ENCODE data around the gene CCDC15.

Gene CCDC15

GRCh38 chr11:125063429-125064043, 109.5 kb downstream of the CCDC15 start:
- H3K4me3 ChIP-seq (ENCODE audit: low read length) = peak overlapping the region; percentile 55
- TF ChIP-seq CTCF (IDR thresholded peaks at IDR 0.05; ENCODE audit: insufficient read depth, low read depth, low read length, missing control alignments) = no peak
- no peak for DNase-seq (ENCODE audit: low read depth)

DNA sequence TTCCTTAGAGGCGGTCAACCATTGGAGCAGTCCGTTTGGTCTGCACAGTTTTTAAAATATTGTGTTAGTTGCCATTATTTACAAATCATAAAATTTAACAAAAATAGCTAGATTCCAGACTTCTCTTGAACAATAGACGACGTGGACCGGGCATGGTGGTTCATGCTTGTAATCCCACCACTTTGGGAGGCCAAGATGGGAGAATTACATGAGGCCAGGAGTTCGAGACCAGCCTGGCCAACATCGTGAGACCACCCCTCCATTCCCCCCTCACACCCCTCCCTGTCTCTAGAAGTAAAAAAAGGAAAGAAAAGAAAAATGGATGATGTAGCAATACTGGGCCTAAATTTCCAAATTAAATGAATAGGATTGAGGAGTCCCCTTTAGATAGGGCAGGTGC, 110.1 kb downstream of the CCDC15 start:
- no peak for DNase-seq (ENCODE audit: low read depth)
- TF ChIP-seq CTCF (IDR thresholded peaks at IDR 0.05; ENCODE audit: insufficient read depth, low read depth, low read length, missing control alignments) = no peak
- peak overlapping the region; percentile 55 for H3K4me3 ChIP-seq (ENCODE audit: low read length)

- no peak for DNase-seq (ENCODE audit: low read depth)
- TF ChIP-seq CTCF (IDR thresholded peaks at IDR 0.05; ENCODE audit: insufficient read depth, low read depth, low read length, missing control alignments) = no peak
- no peak overlapping the region for H3K4me3 ChIP-seq (ENCODE audit: low read length)
Observed at GRCh38 chr11:125068368-125068767, 114.4 kb downstream of the CCDC15 start.

- no peak overlapping the region for H3K4me3 ChIP-seq (ENCODE audit: low read length)
- no peak for DNase-seq (ENCODE audit: low read depth)
- no peak for TF ChIP-seq CTCF (IDR thresholded peaks at IDR 0.05; ENCODE audit: insufficient read depth, low read depth, low read length, missing control alignments)
Observed at GRCh38 chr11:125069008-125069407, 115.0 kb downstream of the CCDC15 start.

DNA sequence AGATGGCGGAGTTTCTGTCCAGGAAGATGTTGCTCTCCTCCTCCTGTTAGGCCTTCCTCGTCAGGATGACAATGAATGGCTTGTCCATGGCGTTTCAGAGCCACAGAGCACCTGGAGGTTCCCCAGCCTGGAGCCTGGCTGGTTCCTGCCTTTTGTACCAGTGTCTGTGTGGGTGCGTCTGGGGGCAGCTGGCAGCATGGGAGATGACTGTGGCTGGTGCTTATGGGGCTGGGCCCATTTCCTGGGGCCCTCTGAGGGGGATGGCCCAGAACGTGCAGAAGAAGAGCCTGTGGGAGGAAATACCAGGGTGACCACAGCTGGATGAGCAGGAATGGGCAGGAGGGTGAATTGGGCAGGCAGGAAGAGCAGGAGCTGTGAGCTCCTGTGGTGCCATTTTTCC, 115.8 kb downstream of the CCDC15 start:
- peak; percentile 56 for DNase-seq (ENCODE audit: low read depth)
- H3K4me3 ChIP-seq (ENCODE audit: low read length) = no peak overlapping the region
- TF ChIP-seq CTCF (IDR thresholded peaks at IDR 0.05; ENCODE audit: insufficient read depth, low read depth, low read length, missing control alignments) = no peak

DNA sequence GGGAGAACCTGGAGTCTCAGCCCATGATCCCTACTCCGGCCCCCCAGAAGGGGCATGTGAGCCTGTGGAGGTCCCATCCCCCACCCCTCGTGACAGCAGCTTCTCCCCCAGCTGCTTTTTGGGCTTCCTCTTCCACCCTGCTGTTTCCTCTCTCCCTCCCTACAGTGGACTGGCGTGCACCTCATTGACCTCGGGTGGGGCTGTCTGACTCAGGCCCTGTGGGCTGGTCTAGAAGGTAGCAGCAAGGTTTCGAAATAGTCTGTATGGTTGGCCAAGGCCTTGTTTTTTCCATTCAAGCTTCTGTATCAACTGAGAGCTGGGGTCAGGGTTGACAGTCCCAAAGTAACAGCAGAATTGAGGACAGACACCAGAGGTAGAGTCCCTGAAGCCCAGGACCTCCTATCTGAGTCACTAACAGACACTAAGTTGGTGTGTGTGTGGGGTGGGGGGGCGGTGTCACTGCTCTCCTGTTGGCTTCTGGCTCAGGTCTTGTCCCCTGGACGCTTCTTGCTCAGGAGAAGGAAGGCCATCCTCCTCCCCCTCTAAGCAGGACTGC, 116.8 kb downstream of the CCDC15 start:
- DNase-seq (ENCODE audit: low read depth) = peak; percentile 87
- H3K4me3 ChIP-seq (ENCODE audit: low read length) = no peak overlapping the region
- no peak for TF ChIP-seq CTCF (IDR thresholded peaks at IDR 0.05; ENCODE audit: insufficient read depth, low read depth, low read length, missing control alignments)

DNA sequence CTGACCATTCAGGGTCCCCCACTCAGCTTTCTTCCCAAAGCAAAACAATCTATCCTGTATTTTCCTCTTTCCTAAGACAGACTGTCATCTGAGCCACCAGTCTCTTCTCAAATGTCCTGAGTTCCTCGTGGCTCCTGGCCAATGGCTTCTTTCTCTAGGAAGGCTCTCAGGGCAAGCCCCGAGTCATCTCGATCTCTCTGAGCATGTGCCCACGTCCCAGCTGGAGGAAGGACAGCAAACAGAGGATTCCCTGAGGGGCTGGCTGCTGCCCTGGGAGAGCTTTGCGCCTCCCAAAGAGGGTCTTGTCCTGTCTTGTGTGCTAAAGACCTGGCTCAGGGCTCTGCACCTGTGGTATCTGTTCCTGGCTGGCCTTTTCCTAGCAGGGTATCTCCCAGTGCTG, 117.4 kb downstream of the CCDC15 start:
- DNase-seq (ENCODE audit: low read depth) = no peak
- H3K4me3 ChIP-seq (ENCODE audit: low read length) = no peak overlapping the region
- TF ChIP-seq CTCF (IDR thresholded peaks at IDR 0.05; ENCODE audit: insufficient read depth, low read depth, low read length, missing control alignments) = no peak

All from epithelial cell of esophagus (primary cell).